Smooth muscle cell (in vitro differentiated cells): Measurements from ENCODE around the gene EPB41L5. TPM values are rescaled to one million over a fixed set of nuclear protein-coding genes. Genes with fewer than 3 reads are reported as not detected.
A peak's percentile ranks its signal among the peaks of the same experiment; 100 is the strongest.

Experiments used
- DNase-seq: peaks from one replicate; lab custom pipeline; 2025; ENCODE audit not compliant: unreplicated experiment; lab: John Stamatoyannopoulos, UW
- H2AFZ ChIP-seq: fragments of 200-600 bp; sonication (generic); 2 replicates; pipeline ENCODE4 v1.6.0; 2016; ENCODE audit warnings: antibody characterized with exemption, low read depth, mild to moderate bottlenecking
- H3F3A ChIP-seq: fragments of 200-600 bp; sonication (generic); 2 replicates; pipeline ENCODE4 v1.6.0; 2017; ENCODE audit warnings: antibody characterized with exemption, low read depth
- H3K27ac ChIP-seq: fragments of 200-600 bp; sonication (generic); 2 replicates; pipeline ENCODE4 v1.5.1; 2016; ENCODE audit warnings: low read depth, mild to moderate bottlenecking
- H3K27me3 ChIP-seq: fragments of 200-600 bp; sonication (generic); 2 replicates; pipeline ENCODE4 v1.6.1; 2016; ENCODE audit warnings: low read depth, mild to moderate bottlenecking
- H3K36me3 ChIP-seq: fragments of 200-600 bp; sonication (generic); 2 replicates; pipeline ENCODE4 v1.5.1; 2016; ENCODE audit warnings: low read depth
- H3K4me1 ChIP-seq: fragments of 200-600 bp; sonication (generic); 2 replicates; pipeline ENCODE4 v1.5.1; 2016; ENCODE audit warnings: low read depth
- H3K4me2 ChIP-seq: fragments of 200-600 bp; sonication (generic); 2 replicates; pipeline ENCODE4 v1.6.0; 2016; ENCODE audit warnings: mild to moderate bottlenecking
- H3K4me3 ChIP-seq: fragments of 200-600 bp; sonication (generic); 2 replicates; pipeline ENCODE4 v1.5.1; 2016; ENCODE audit warnings: mild to moderate bottlenecking
- H3K79me2 ChIP-seq: fragments of 200-600 bp; sonication (generic); 2 replicates; pipeline ENCODE4 v1.6.0; 2016; ENCODE audit warnings: low read depth, mild to moderate bottlenecking
- H3K9ac ChIP-seq: fragments of 200-600 bp; sonication (generic); 2 replicates; pipeline ENCODE4 v1.6.0; 2016; ENCODE audit warnings: low read depth
- H3K9me3 ChIP-seq: fragments of 200-600 bp; sonication (generic); replicated peaks from 2 replicates; pipeline ENCODE4 v1.5.1; 2016; ENCODE audit warnings: low read depth
- H4K20me1 ChIP-seq: fragments of 200-600 bp; sonication (generic); 2 replicates; pipeline ENCODE4 v1.6.0; 2016; ENCODE audit warnings: low read depth
- WGBS: methylation state at CpG from one replicate; pipeline ENCODE4 v1.1.7; 2016; ENCODE audit warnings: low lambda C conversion rate; 5-methylcytosine and 5-hydroxymethylcytosine counted together
- polyA plus RNA-seq: library from polyadenylated mRNA; unstranded; fragments of >200 nt; fragmentation: Nextera tagmentation; extraction: Ambion mirVana; gene quantifications from 2 replicates; pipeline ENCODE4 v1.2.1, GENCODE V29; 2016
- total RNA-seq: library from RNA; depleted of rRNA; stranded (reverse); fragments of >200 nt; gene quantifications from 2 replicates; pipeline ENCODE4 v1.2.3, GENCODE V29; 2014
- TF ChIP-seq, protein P1 (sequence below): fragments of 200-600 bp; sonication (generic); IDR thresholded peaks from 2 replicates; pipeline ENCODE4 v1.5.1; 2017; ENCODE audit warnings: borderline replicate concordance, mild to moderate bottlenecking, antibody characterized with exemption; ENCODE audit not compliant: insufficient read depth, poor library complexity, severe bottlenecking

Gene EPB41L5
- total RNA-seq (13.2 and 17.2 TPM in 2 replicates), polyA plus RNA-seq (4.6 and 8.3 TPM in 2 replicates)

GRCh38 chr2:120012771-120013596, at the start of gene EPB41L5:
TSS of gene EPB41L5 (plus strand) at chr2:120013077. CDS start at chr2:120019085, 6,008 bp downstream.
- TF ChIP-seq, protein P1, sequence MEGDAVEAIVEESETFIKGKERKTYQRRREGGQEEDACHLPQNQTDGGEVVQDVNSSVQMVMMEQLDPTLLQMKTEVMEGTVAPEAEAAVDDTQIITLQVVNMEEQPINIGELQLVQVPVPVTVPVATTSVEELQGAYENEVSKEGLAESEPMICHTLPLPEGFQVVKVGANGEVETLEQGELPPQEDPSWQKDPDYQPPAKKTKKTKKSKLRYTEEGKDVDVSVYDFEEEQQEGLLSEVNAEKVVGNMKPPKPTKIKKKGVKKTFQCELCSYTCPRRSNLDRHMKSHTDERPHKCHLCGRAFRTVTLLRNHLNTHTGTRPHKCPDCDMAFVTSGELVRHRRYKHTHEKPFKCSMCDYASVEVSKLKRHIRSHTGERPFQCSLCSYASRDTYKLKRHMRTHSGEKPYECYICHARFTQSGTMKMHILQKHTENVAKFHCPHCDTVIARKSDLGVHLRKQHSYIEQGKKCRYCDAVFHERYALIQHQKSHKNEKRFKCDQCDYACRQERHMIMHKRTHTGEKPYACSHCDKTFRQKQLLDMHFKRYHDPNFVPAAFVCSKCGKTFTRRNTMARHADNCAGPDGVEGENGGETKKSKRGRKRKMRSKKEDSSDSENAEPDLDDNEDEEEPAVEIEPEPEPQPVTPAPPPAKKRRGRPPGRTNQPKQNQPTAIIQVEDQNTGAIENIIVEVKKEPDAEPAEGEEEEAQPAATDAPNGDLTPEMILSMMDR, result no peak
- Histone ChIP-seq H4K20me1 (peaks cover 22% of the 10 kb centered on the region), H3K27ac (peak within 1 kb of the TSS; percentile 51), H3K79me2 (peaks cover 42% of the 10 kb centered on the region), H3K27me3 (no peaks in the 10 kb centered on the region), H3K36me3 (no peaks in the 10 kb centered on the region), H3K4me1 (peaks cover 16% of the 10 kb centered on the region), H3K4me3 (peak within 1 kb of the TSS; percentile 89), H2AFZ (peak within 1 kb of the TSS; percentile 97), H3F3A (no peaks in the 10 kb centered on the region), H3K9ac (peak within 1 kb of the TSS; percentile 72), H3K4me2 (peak within 1 kb of the TSS; percentile 95), H3K9me3 (no peaks in the 10 kb centered on the region)
- WGBS, result under 1% methylated on average over 88 of the region's 104 CpGs
- peak; percentile 66 for DNase-seq

DNA sequence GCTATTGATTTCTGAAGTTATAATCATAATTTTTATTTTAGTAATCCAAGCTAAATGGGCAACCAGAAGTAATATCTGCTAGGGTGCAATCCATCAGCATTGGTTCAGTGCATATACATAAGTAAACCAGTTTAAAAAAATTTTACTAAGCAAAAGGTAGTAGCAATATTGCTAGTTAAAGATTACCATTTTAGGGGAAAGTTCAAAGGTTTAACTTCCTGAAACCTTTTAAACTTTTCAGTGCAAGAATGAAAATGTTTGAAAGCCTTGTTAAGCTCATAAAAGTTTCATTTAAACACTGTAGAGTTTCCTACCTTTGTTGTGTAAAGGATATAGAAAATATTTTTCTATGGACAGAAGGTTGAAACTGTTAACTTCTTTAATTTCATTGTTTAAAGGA, 31.0 kb upstream of the EPB41L5 start:
- H2AFZ ChIP-seq, result no peak overlapping the region
- H3K27ac ChIP-seq, result no peak overlapping the region
- H3K9ac ChIP-seq, result no peak overlapping the region
- H3K4me2 ChIP-seq, result no peak overlapping the region
- H3K36me3 ChIP-seq, result no peaks in the 10 kb centered on the region
- TF ChIP-seq, protein P1, result no peak
- no peaks in the 10 kb centered on the region for H3F3A ChIP-seq
- no peaks in the 10 kb centered on the region for H3K27me3 ChIP-seq
- no peaks in the 10 kb centered on the region for H4K20me1 ChIP-seq
- no peaks in the 10 kb centered on the region for H3K79me2 ChIP-seq
- no peaks in the 10 kb centered on the region for H3K4me1 ChIP-seq
- no peak for DNase-seq
- H3K4me3 ChIP-seq, result no peak overlapping the region
- H3K9me3 ChIP-seq, result no peaks in the 10 kb centered on the region

GRCh38 chr2:119982506-119982905, 30.4 kb upstream of the EPB41L5 start:
- TF ChIP-seq, protein P1, result no peak
- DNase-seq, result no peak
- Histone ChIP-seq H3K4me3 (no peak overlapping the region), H3K4me2 (no peak overlapping the region), H3K27ac (no peak overlapping the region), H3K36me3 (no peaks in the 10 kb centered on the region), H3K27me3 (no peaks in the 10 kb centered on the region), H3F3A (no peaks in the 10 kb centered on the region), H3K79me2 (no peaks in the 10 kb centered on the region), H2AFZ (no peak overlapping the region), H4K20me1 (no peaks in the 10 kb centered on the region), H3K9me3 (no peaks in the 10 kb centered on the region), H3K4me1 (no peaks in the 10 kb centered on the region), H3K9ac (no peak overlapping the region)
- 86% methylated on average over 2 of the region's 2 CpGs for WGBS

DNA sequence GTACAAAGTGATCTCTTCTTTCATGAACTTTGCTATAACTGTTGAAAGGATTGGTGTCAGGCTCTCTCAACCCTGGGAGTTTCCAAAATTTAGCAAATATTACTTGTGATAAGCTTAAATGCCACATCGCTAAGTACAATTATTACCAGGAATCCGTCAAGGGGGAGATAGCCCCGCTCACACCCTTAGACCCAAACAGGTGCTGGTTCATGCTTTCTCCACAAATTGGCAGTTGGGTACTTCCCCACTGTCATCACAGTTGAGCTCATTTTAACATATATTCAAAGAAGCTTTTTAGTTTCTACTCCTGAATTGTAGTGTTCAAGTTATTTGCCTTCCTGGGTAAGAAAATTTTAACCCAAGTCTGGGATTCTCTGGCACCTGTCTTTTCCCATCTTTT, 29.8 kb upstream of the EPB41L5 start:
- DNase-seq, result no peak
- Histone ChIP-seq H3K79me2 (no peaks in the 10 kb centered on the region), H3K9ac (no peak overlapping the region), H3K4me3 (no peak overlapping the region), H3K9me3 (no peaks in the 10 kb centered on the region), H3K27ac (no peak overlapping the region), H4K20me1 (no peaks in the 10 kb centered on the region), H3K36me3 (no peaks in the 10 kb centered on the region), H3K4me2 (no peak overlapping the region), H3K27me3 (no peaks in the 10 kb centered on the region), H2AFZ (no peak overlapping the region), H3K4me1 (no peaks in the 10 kb centered on the region), H3F3A (no peaks in the 10 kb centered on the region)
- 97% methylated on average over 3 of the region's 3 CpGs for WGBS
- TF ChIP-seq, protein P1, result no peak
